K562 (cell line): ENCODE data around the gene PRDX1. TPM values are rescaled to one million over a fixed set of nuclear protein-coding genes. Genes with fewer than 3 reads are reported as not detected.
A peak's percentile ranks its signal among the peaks of the same experiment; 100 is the strongest.

Source experiments
- ATF4 ChIP-seq: fragments of 450-650 bp; formaldehyde crosslinking; IDR thresholded peaks from 2 replicates; pipeline ENCODE4 v1.4.0; 2022; ENCODE audit warnings: mild to moderate bottlenecking, moderate library complexity
- BRCA1 ChIP-seq, 2 experiments: fragments of 450-650 bp in 1 of 2; sonication (generic) in 1 of 2; formaldehyde crosslinking in 1 of 2; IDR thresholded peaks; 2 replicates each; pipeline versions ENCODE4 v1.5.0 to v1.6.1; 2017 to 2020; ENCODE audit warnings: mild to moderate bottlenecking in 1 of 2, missing genetic modification reagents in 1 of 2
- CREB5 ChIP-seq: fragments of 250-450 bp; sonication (Bioruptor Pico); IDR thresholded peaks from 2 replicates; pipeline ENCODE4 v1.5.0; 2020; ENCODE audit warnings: mild to moderate bottlenecking
- EGR1 ChIP-seq: fragments of 450-650 bp; conservative IDR thresholded peaks from 2 replicates; pipeline ENCODE4 v1.6.1; 2017; ENCODE audit warnings: mild to moderate bottlenecking
- MAX ChIP-seq: sonication (generic); formaldehyde crosslinking; IDR thresholded peaks from 2 replicates; pipeline ENCODE4 v1.9.0; 2022; ENCODE audit warnings: mild to moderate bottlenecking, missing genetic modification reagents
- SAP30 ChIP-seq: fragments of 200-600 bp; sonication (generic); IDR thresholded peaks from 2 replicates; pipeline ENCODE4 v1.6.1; 2012; ENCODE audit warnings: borderline replicate concordance, low read depth, mild to moderate bottlenecking, moderate library complexity, low read length, control low read depth, inconsistent platforms; ENCODE audit not compliant: insufficient read depth, poor library complexity, severe bottlenecking
- SLC30A9 ChIP-seq: fragments of 250-450 bp; sonication (Bioruptor Pico); IDR thresholded peaks from 2 replicates; pipeline ENCODE4 v1.8.0; 2022; ENCODE audit warnings: mild to moderate bottlenecking, moderate library complexity
- SRF ChIP-seq, 2 experiments: fragments of 250-450, 450-650 bp in 1 of 2; sonication (Bioruptor Pico) in 1 of 2; sonication (generic) in 1 of 2; formaldehyde crosslinking; IDR thresholded peaks; 2 replicates each; pipeline versions ENCODE4 v1.5.0 to v1.5.1; 2020 to 2022; ENCODE audit warnings: mild to moderate bottlenecking in 1 of 2, missing genetic modification reagents in 1 of 2
- XRCC5 ChIP-seq: fragments of 200-400 bp; formaldehyde crosslinking; IDR thresholded peaks from 2 replicates; pipeline ENCODE4 v1.6.1; 2017; ENCODE audit warnings: low read depth, mild to moderate bottlenecking, low read length
- ZSCAN29 ChIP-seq: fragments of 450-650 bp; IDR thresholded peaks from 2 replicates; pipeline ENCODE4 v1.6.1; 2017
- polyA plus RNA-seq, 8 experiments: library from polyadenylated mRNA; depleted of rRNA in 4 of 8; stranded (reverse) in 5 of 8; unstranded in 3 of 8; fragments of >200 nt; fragmentation: Nextera tagmentation in 2 of 8; fragmentation: Illumina TruSeq in 1 of 8; extraction: Ambion mirVana in 2 of 8; extraction: Trizol in 1 of 8; gene quantifications; 2 replicates each; pipeline versions ENCODE4 v1.2.1 to v1.2.3, GENCODE V29; 2011 to 2014; ENCODE audit warnings: inconsistent platforms in 1 of 8, missing spikeins in 1 of 8
- total RNA-seq, 7 experiments: library from RNA; depleted of rRNA in 6 of 7; stranded (reverse); fragments of >200 nt in 6 of 7; fragmentation: Illumina TruSeq in 2 of 7; extraction: Trizol in 2 of 7; gene quantifications; 2 replicates each; pipeline versions ENCODE4 v1.2.1 to v1.2.3, GENCODE V29; 2011 to 2021; ENCODE audit warnings: low replicate concordance in 1 of 7
- TF ChIP-seq, protein P1 (sequence below): sonication (generic); formaldehyde crosslinking; IDR thresholded peaks from 2 replicates; pipeline ENCODE4 v1.8.0; 2022; ENCODE audit warnings: mild to moderate bottlenecking, missing genetic modification reagents
- TF ChIP-seq, protein P2 (sequence below): fragments of 450-650 bp; formaldehyde crosslinking; IDR thresholded peaks from 2 replicates; pipeline ENCODE4 v1.4.0; 2020; ENCODE audit warnings: mild to moderate bottlenecking, moderate library complexity

The PRDX1 gene
- total and polyA plus RNA-seq, 9 of the 15 experiments (the other 6 are each of a cell fraction or from before 2014, with no cell fraction given) = 748 to 2,388 (median 1,045) TPM

- no peak for TF ChIP-seq ZSCAN29
- TF ChIP-seq EGR1 = peak; percentile 65
- TF ChIP-seq MAX (CRISPR knock-in tag) = peak; percentile 78
- no peak for TF ChIP-seq ATF4
- no peak for TF ChIP-seq CREB5 (CRISPR knock-in tag)
- TF ChIP-seq, protein P1, sequence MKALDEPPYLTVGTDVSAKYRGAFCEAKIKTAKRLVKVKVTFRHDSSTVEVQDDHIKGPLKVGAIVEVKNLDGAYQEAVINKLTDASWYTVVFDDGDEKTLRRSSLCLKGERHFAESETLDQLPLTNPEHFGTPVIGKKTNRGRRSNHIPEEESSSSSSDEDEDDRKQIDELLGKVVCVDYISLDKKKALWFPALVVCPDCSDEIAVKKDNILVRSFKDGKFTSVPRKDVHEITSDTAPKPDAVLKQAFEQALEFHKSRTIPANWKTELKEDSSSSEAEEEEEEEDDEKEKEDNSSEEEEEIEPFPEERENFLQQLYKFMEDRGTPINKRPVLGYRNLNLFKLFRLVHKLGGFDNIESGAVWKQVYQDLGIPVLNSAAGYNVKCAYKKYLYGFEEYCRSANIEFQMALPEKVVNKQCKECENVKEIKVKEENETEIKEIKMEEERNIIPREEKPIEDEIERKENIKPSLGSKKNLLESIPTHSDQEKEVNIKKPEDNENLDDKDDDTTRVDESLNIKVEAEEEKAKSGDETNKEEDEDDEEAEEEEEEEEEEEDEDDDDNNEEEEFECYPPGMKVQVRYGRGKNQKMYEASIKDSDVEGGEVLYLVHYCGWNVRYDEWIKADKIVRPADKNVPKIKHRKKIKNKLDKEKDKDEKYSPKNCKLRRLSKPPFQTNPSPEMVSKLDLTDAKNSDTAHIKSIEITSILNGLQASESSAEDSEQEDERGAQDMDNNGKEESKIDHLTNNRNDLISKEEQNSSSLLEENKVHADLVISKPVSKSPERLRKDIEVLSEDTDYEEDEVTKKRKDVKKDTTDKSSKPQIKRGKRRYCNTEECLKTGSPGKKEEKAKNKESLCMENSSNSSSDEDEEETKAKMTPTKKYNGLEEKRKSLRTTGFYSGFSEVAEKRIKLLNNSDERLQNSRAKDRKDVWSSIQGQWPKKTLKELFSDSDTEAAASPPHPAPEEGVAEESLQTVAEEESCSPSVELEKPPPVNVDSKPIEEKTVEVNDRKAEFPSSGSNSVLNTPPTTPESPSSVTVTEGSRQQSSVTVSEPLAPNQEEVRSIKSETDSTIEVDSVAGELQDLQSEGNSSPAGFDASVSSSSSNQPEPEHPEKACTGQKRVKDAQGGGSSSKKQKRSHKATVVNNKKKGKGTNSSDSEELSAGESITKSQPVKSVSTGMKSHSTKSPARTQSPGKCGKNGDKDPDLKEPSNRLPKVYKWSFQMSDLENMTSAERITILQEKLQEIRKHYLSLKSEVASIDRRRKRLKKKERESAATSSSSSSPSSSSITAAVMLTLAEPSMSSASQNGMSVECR (CRISPR knock-in tag) = 0 out of 2 replicates have a peak, but pooled peaks have one; percentile 34
- 0 out of 2 replicates have a peak, but pooled peaks have one; percentile 20 for TF ChIP-seq XRCC5
- TF ChIP-seq, protein P2, sequence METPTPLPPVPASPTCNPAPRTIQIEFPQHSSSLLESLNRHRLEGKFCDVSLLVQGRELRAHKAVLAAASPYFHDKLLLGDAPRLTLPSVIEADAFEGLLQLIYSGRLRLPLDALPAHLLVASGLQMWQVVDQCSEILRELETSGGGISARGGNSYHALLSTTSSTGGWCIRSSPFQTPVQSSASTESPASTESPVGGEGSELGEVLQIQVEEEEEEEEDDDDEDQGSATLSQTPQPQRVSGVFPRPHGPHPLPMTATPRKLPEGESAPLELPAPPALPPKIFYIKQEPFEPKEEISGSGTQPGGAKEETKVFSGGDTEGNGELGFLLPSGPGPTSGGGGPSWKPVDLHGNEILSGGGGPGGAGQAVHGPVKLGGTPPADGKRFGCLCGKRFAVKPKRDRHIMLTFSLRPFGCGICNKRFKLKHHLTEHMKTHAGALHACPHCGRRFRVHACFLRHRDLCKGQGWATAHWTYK (CRISPR knock-in tag) = no peak
- TF ChIP-seq SLC30A9 (CRISPR knock-in tag) = no peak
- no peak for TF ChIP-seq BRCA1 (IDR thresholded peaks at IDR 0.05)
- TF ChIP-seq BRCA1 (CRISPR knock-in tag; IDR thresholded peaks at IDR 0.05) = no peak
- peak; percentile 35 for TF ChIP-seq SAP30
- peak in 1 of 2 experiments; percentile 42; a peak in 1 of 4 replicates for TF ChIP-seq SRF (CRISPR knock-in tag; IDR thresholded peaks at IDR 0.05)
- TF ChIP-seq, all 486 proteins: peak for 94
Measured at GRCh38 chr1:45490626-45491486, 30.8 kb downstream of the PRDX1 start, which contains the start of gene TESK2 (continued).
